HepG2 (cell line): ENCODE data around the gene MYO7B. TPM values are rescaled to one million over a fixed set of nuclear protein-coding genes. Genes with fewer than 3 reads are reported as not detected.

Experiments
- ATAC-seq: fragments of 200-7000 bp; cut with Tn5 transposase; 3 replicates; pipeline ENCODE4 v1.9.1; 2020; ENCODE audit warnings: mild to moderate bottlenecking, moderate library complexity
- BruUV-seq: library from RNA; stranded (reverse); fragments of 400-500 nt; replicated peaks from 2 replicates; lab custom pipeline; 2021; lab: Mats Ljungman, UMichigan
- CTCF ChIA-PET: fragments of 300-600 bp; formaldehyde crosslinking; extraction: SDS; loops from one replicate; lab custom pipeline; 2021; ENCODE audit warnings: low total read pairs, inconsistent platforms, low intra/inter-chr PET ratio; lab: Yijun Ruan, JAX
- POLR2A ChIA-PET: fragments of 350-600 bp; sonication (Branson Sonifier 250); formaldehyde crosslinking; loops from one replicate; lab custom pipeline; 2020; ENCODE audit warnings: antibody characterized with exemption, inconsistent platforms; lab: Yijun Ruan, JAX
- DNase-seq: peaks from one replicate; pipeline ENCODE4 v3.0.0-alpha.2; 2015; ENCODE audit warnings: low spot score
- FAIRE-seq: peaks from 3 replicates; lab custom pipeline; 2011; peaks lifted over from hg19 to GRCh38; lab: Jason Lieb, UNC
- H2AFZ ChIP-seq: one replicate; pipeline ENCODE4 v1.6.1; 2011; ENCODE audit warnings: low read length, inconsistent platforms
- H3K27ac ChIP-seq: fragments of 300-600 bp; 3 replicates; pipeline ENCODE4 v1.8.0; 2011; ENCODE audit warnings: mixed run types, mild to moderate bottlenecking, mixed read lengths, low read length, inconsistent platforms; ENCODE audit not compliant: insufficient read depth; ENCODE audit errors: extremely low read length
- H3K27me3 ChIP-seq, 2 experiments: fragments of 200-600 bp in 1 of 2; 2 replicates in 1 of 2; 3 replicates in 1 of 2; pipeline versions ENCODE4 v1.6.0 to v1.8.0; 2011; ENCODE audit warnings: low read length in 2 of 2, mild to moderate bottlenecking in 2 of 2, moderate library complexity in 2 of 2, inconsistent platforms in 1 of 2; ENCODE audit not compliant: insufficient read depth in 2 of 2, control insufficient read depth in 1 of 2
- H3K36me3 ChIP-seq, 2 experiments: fragments of 200-600 bp in 1 of 2; replicated peaks in 1 of 2; 2 replicates in 1 of 2; 3 replicates in 1 of 2; pipeline versions ENCODE4 v1.5.1 to v1.8.0; 2011; ENCODE audit warnings: low read length in 2 of 2, inconsistent platforms in 1 of 2; ENCODE audit not compliant: insufficient read depth in 2 of 2, control insufficient read depth in 1 of 2
- H3K4me1 ChIP-seq: 2 replicates; pipeline ENCODE4 v1.5.1; 2012; ENCODE audit warnings: low read length, inconsistent platforms; ENCODE audit not compliant: insufficient read depth
- H3K4me2 ChIP-seq: 2 replicates; pipeline ENCODE4 v1.6.0; 2011; ENCODE audit warnings: low read depth, low read length, inconsistent platforms
- H3K4me3 ChIP-seq, 3 experiments: fragments of 200-600 bp in 1 of 3; sonication (generic), shearing (Covaris generic) in 1 of 3; replicated peaks in 1 of 3; 2 replicates each; pipeline ENCODE4 v1.5.1; 2011 to 2016; ENCODE audit warnings: low read length in 3 of 3, inconsistent platforms in 2 of 3, low read depth in 2 of 3, mild to moderate bottlenecking in 2 of 3, control low read depth in 1 of 3, mixed read lengths in 1 of 3; ENCODE audit not compliant: insufficient read depth in 1 of 3
- H3K79me2 ChIP-seq: one replicate; pipeline ENCODE4 v1.6.1; 2011; ENCODE audit warnings: low read length, inconsistent platforms; ENCODE audit not compliant: insufficient read depth
- H3K9ac ChIP-seq: 2 replicates; pipeline ENCODE4 v1.6.0; 2011; ENCODE audit warnings: mild to moderate bottlenecking, low read depth, low read length, inconsistent platforms; ENCODE audit not compliant: insufficient read depth
- H3K9me3 ChIP-seq: 2 replicates; pipeline ENCODE4 v1.5.1; 2012; ENCODE audit warnings: mild to moderate bottlenecking, low read length
- H4K20me1 ChIP-seq: 2 replicates; pipeline ENCODE4 v1.6.0; 2011; ENCODE audit warnings: inconsistent platforms, mild to moderate bottlenecking, low read length, moderate library complexity; ENCODE audit not compliant: insufficient read depth
- DR1 ChIP-seq: sonication (generic); formaldehyde crosslinking; IDR thresholded peaks from 2 replicates; pipeline ENCODE4 v1.8.0; 2021; ENCODE audit warnings: mild to moderate bottlenecking, missing genetic modification reagents, inconsistent platforms
- JDP2 ChIP-seq: sonication (generic); formaldehyde crosslinking; IDR thresholded peaks from 2 replicates; pipeline ENCODE4 v1.8.1; 2022; ENCODE audit warnings: missing genetic modification reagents, borderline replicate concordance
- KDM3A ChIP-seq: IDR thresholded peaks from 2 replicates; pipeline ENCODE4 v1.6.1; 2018; ENCODE audit warnings: low read depth, missing compliant biosample characterization
- KLF13 ChIP-seq: sonication (generic); formaldehyde crosslinking; IDR thresholded peaks from 2 replicates; pipeline ENCODE4 v1.4.0; 2020; ENCODE audit warnings: mild to moderate bottlenecking, missing genetic modification reagents
- NFYB ChIP-seq: sonication (generic); formaldehyde crosslinking; IDR thresholded peaks from 2 replicates; pipeline ENCODE4 v1.4.0; 2020; ENCODE audit warnings: missing genetic modification reagents
- PHF5A ChIP-seq: IDR thresholded peaks from one replicate; pipeline ENCODE4 v1.6.1; 2018; ENCODE audit warnings: low read depth, missing genetic modification reagents; ENCODE audit not compliant: unreplicated experiment
- ZNF296 ChIP-seq: sonication (generic); formaldehyde crosslinking; conservative IDR thresholded peaks from 2 replicates; pipeline ENCODE4 v1.5.0; 2020; ENCODE audit warnings: mild to moderate bottlenecking, missing genetic modification reagents
- ZNF432 ChIP-seq: sonication (generic); formaldehyde crosslinking; IDR thresholded peaks from 2 replicates; pipeline ENCODE4 v1.5.0; 2020; ENCODE audit warnings: missing genetic modification reagents, mild to moderate bottlenecking, borderline replicate concordance
- ZNF44 ChIP-seq: sonication (generic); formaldehyde crosslinking; IDR thresholded peaks from 2 replicates; pipeline ENCODE4 v1.5.1; 2020; ENCODE audit warnings: mild to moderate bottlenecking, missing genetic modification reagents
- WGBS: methylation state at CpG from one replicate; pipeline ENCODE4 v1.1.6; 2017; ENCODE audit warnings: low lambda C conversion rate; 5-methylcytosine and 5-hydroxymethylcytosine counted together
- in situ Hi-C: cut with HindIII; loops from 2 replicates; pipeline ENCODE4 v1.10.0; 2017; ENCODE audit warnings: low pct_unique_long_range_greater_than_20kb; ENCODE audit not compliant: extremely low pct_ligation_motif_present
- intact Hi-C: fragments of 100-400 bp; cut with micrococcal nuclease; formaldehyde crosslinking; loops from one replicate; pipeline ENCODE4 v1.10.0; 2022; ENCODE audit not compliant: unreplicated experiment
- polyA plus RNA-seq, 8 experiments: library from polyadenylated mRNA; depleted of rRNA in 3 of 8; stranded (reverse) in 7 of 8; unstranded in 1 of 8; fragments of >200 nt; fragmentation: Illumina TruSeq in 4 of 8; extraction: Trizol in 4 of 8; gene quantifications; 2 replicates each; pipeline versions ENCODE4 v1.2.1 to v1.2.3, GENCODE V29; 2011 to 2016; ENCODE audit warnings: low read depth in 4 of 8, missing spikeins in 1 of 8, mixed read lengths in 1 of 8; ENCODE audit not compliant: insufficient read depth in 1 of 8
- total RNA-seq, 5 experiments: library from RNA; depleted of rRNA; stranded (reverse); fragments of >200 nt; fragmentation: Illumina TruSeq; extraction: Trizol; gene quantifications; 2 replicates each; pipeline ENCODE4 v1.2.3, GENCODE V29; 2016; ENCODE audit warnings: low read depth in 1 of 5

The MYO7B gene
- total and polyA plus RNA-seq, 2 of the 13 experiments (the other 11 are each of a cell fraction or from before 2014, with no cell fraction given), result not detected

GRCh38 chr2:127504552-127505430 lies 30.7 kb upstream of the MYO7B start:
- WGBS, result 95% methylated on average over 11 of the region's 11 CpGs
- H3K27ac ChIP-seq, result no peak overlapping the region
- no peak overlapping the region for H3K4me3 ChIP-seq
- no peak for FAIRE-seq
- H2AFZ ChIP-seq, result no peak overlapping the region
- CTCF ChIA-PET, result no interaction called here
- intact Hi-C loops, result no loop called here
- no peaks in the 10 kb centered on the region for H3K9me3 ChIP-seq
- no peak for ATAC-seq
- H3K4me2 ChIP-seq, result no peak overlapping the region
- in situ Hi-C loops, result no loop called here
- peaks cover 35% of the 10 kb centered on the region for H3K79me2 ChIP-seq
- peaks cover 17% of the 10 kb centered on the region for H3K4me1 ChIP-seq
- H4K20me1 ChIP-seq, result peaks cover 19% of the 10 kb centered on the region
- BruUV-seq, result TSS peak; percentile 39
- peaks cover 28 to 66% of the 10 kb centered on the region in 2 experiments for H3K36me3 ChIP-seq
- H3K27me3 ChIP-seq, result no peaks in the 10 kb centered on the region
- no peak overlapping the region for H3K9ac ChIP-seq
- no peak for DNase-seq
- no peak for TF ChIP-seq ZNF296
- TF ChIP-seq KDM3A (CRISPR knock-in tag), result no peak
- TF ChIP-seq NFYB (CRISPR knock-in tag), result no peak
- TF ChIP-seq ZNF432 (CRISPR knock-in tag), result no peak
- no peak for TF ChIP-seq JDP2
- TF ChIP-seq ZNF44 (CRISPR knock-in tag), result no peak
- no peak for TF ChIP-seq KLF13
- TF ChIP-seq PHF5A, result no peak
- no peak for TF ChIP-seq DR1
- TF ChIP-seq, all 625 proteins: peak for 0
- POLR2A ChIA-PET, result interaction anchor here (1.3 kb wide), 1 partner anchor 22 kb away, joined by 3 read pairs; no protein-coding TSS in a partner anchor
